B cell (primary cell): ENCODE measurements around the gene SLC16A9.

Source experiments
- EZH2 ChIP-seq: IDR thresholded peaks from 2 replicates; pipeline ENCODE4 v1.6.1; 2012; ENCODE audit warnings: borderline replicate concordance, low read depth, mild to moderate bottlenecking, moderate library complexity, low read length; ENCODE audit not compliant: insufficient read depth, poor library complexity, severe bottlenecking
- TF ChIP-seq, protein P1 (sequence below): fragments of 200-600 bp; IDR thresholded peaks from one replicate; pipeline ENCODE4 v1.8.0; 2022; ENCODE audit warnings: antibody characterized with exemption, mild to moderate bottlenecking

DNA sequence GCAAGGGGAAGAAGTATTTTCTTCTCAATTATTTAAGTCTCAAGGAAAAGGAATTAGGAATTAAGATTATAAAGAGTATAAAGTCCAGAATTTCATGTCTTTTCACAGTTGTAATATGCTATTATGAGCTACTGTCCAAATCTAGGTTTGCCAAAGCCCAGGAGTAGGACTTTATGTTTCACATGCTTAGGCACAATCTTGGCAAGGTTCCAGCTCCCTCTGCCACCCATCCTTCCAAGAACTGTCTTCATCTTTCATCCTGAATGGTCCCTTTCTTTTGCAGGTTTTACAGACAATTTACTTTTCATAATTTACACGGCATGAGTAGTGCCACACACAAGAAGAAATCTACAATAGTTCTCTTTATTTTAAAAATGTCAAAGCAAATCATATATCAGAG is 29.5 kb downstream of the SLC16A9 start:
- TF ChIP-seq, protein P1, sequence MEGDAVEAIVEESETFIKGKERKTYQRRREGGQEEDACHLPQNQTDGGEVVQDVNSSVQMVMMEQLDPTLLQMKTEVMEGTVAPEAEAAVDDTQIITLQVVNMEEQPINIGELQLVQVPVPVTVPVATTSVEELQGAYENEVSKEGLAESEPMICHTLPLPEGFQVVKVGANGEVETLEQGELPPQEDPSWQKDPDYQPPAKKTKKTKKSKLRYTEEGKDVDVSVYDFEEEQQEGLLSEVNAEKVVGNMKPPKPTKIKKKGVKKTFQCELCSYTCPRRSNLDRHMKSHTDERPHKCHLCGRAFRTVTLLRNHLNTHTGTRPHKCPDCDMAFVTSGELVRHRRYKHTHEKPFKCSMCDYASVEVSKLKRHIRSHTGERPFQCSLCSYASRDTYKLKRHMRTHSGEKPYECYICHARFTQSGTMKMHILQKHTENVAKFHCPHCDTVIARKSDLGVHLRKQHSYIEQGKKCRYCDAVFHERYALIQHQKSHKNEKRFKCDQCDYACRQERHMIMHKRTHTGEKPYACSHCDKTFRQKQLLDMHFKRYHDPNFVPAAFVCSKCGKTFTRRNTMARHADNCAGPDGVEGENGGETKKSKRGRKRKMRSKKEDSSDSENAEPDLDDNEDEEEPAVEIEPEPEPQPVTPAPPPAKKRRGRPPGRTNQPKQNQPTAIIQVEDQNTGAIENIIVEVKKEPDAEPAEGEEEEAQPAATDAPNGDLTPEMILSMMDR, result no peak
- no peak for TF ChIP-seq EZH2
